GM13976 (cell line): Measurements from ENCODE around the gene CEP192.

Source experiments
- DNase-seq: peaks from one replicate; pipeline ENCODE4 v3.0.0; 2012; ENCODE audit warnings: low spot score
- in situ Hi-C: fragments of 300-500 bp; cut with MboI; formaldehyde crosslinking; loops from one replicate; pipeline ENCODE4 v1.12.0; 2022; ENCODE audit warnings: low sequenced_read_pairs, mixed read lengths, inconsistent platforms; ENCODE audit not compliant: unreplicated experiment
- TF ChIP-seq, protein P1 (sequence below): IDR thresholded peaks from 2 replicates; pipeline ENCODE4 v1.5.1; 2012; ENCODE audit warnings: borderline replicate concordance, mild to moderate bottlenecking; ENCODE audit not compliant: insufficient read depth; ENCODE audit errors: extremely low read depth, missing control alignments, control extremely low read depth

CEP192 gene

DNA sequence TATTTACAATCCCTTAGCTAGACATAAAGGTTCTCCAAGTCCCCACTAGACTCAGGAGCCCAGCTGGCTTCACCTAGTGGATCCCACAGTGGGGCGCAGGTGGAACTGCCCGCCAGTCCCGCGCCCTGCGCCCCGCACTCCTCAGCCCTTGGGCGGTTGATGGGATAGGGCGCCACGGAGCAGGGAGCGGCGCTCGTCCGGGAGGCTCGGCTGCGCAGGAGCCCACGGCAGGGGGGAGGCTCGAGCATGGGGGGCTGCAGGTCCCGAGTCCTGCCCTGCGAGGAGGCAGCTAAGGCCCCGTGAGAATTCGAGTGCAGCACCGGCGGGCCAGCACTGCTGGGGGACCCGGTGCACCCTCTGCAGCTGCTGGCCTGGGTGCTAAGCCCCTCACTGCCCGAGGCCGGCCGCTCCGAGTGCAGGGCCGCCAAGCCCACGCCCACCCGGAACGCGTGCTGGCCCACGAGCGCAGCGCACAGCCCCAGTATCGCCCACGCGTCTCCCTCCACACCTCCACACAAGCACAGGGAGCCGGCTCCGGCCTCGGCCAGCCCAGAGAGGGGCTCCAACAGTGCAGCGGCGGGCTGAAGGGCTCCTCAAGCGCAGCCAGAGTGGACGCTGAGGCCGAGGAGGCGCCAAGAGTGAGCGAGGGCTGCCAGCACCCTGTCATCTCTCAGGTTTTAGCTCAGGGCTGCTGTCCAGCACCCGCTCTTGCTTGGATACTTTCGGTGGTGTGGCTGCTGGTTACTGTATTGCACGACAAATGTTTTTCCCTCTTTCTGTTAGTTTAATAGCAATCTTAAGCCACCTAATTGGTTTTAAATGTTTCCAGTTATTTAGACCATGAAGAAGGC is 143.6 kb downstream of the CEP192 start:
- TF ChIP-seq, protein P1, sequence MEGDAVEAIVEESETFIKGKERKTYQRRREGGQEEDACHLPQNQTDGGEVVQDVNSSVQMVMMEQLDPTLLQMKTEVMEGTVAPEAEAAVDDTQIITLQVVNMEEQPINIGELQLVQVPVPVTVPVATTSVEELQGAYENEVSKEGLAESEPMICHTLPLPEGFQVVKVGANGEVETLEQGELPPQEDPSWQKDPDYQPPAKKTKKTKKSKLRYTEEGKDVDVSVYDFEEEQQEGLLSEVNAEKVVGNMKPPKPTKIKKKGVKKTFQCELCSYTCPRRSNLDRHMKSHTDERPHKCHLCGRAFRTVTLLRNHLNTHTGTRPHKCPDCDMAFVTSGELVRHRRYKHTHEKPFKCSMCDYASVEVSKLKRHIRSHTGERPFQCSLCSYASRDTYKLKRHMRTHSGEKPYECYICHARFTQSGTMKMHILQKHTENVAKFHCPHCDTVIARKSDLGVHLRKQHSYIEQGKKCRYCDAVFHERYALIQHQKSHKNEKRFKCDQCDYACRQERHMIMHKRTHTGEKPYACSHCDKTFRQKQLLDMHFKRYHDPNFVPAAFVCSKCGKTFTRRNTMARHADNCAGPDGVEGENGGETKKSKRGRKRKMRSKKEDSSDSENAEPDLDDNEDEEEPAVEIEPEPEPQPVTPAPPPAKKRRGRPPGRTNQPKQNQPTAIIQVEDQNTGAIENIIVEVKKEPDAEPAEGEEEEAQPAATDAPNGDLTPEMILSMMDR, result no peak
- no peak for DNase-seq
- in situ Hi-C loops, result no loop called here

DNA sequence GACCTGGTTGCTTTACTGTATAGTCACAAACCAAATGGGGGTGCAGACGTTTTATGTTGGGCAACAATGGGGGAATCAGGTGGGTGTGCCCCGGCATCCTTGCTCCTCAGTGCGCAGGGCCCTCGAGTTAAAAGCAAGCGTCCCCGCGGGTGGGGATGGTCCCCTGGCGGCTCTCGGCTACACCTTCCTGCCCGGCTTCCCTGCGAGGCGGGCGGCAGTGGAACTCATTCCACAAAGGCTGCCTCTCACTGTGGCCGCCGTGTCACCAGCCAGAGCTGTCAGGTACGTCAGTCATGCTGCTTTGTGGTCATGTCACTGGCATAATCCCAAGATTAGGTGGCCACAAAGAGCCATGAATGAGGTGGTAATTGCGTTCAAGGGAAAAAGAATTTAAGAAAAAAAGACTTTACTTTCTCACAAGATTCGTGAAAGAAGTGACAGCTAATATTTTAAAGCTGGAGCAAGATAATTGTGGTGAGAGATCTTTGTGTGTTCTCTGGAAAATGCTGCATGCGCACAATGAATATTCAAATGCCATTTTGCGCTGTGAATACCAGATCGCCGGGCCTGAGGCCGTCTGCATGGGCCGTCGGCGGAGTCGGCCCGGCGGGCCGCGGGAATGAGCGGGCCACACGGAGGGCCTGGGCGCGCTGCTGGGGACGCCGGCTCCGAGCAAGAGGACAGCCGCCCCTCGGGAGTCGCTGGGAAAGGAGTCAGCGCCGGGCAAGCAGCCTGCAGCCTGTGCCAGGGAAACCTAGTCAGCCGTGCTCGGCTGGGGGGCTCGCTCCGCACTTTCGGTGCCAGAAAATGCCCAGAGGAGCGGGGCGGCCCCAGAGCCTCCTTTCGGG is 145.1 kb downstream of the CEP192 start:
- peak; percentile 58 for DNase-seq
- TF ChIP-seq, protein P1, result no peak
- in situ Hi-C loops, result no loop called here

DNA sequence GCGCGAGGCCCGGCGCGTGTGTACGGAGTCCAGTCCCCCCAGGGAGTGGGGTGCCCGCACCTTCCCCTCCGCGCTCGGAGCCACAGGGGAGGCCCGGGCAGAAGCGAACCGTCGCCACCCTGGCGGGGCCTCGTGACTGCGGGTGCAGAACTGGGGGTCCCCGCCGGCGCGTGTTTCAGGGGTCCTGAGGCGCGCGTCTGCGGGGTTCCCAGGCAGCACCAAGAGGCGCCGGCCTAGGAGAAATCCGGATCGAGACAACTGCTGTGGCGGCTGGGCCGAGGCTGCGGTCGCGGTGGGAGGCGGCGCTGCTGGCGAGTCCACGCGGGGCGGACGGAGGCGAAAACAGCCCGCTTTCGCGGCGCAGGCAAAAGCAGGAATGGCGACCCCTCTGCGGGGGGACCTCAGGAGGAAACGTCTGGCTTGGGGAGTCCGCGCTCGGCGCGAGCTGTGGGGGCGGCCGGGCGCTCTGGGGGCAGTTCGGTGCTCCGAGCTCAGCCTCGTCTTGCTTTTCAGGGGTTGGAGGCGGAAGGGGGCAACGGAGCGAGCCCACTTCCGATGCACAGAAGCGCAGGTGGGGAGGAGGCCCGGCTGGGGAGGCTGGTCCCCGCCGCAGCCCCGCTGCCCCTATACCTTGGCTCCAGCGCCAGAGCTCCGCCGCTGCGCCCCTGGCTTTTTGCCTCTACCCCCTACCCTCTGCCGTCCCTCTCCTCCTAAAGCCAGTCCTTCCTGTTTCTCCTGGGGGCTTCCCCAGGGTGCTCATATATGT is 145.9 kb downstream of the CEP192 start:
- DNase-seq, result peak; percentile 74
- TF ChIP-seq, protein P1, result no peak
- in situ Hi-C loops, result no loop called here

DNA sequence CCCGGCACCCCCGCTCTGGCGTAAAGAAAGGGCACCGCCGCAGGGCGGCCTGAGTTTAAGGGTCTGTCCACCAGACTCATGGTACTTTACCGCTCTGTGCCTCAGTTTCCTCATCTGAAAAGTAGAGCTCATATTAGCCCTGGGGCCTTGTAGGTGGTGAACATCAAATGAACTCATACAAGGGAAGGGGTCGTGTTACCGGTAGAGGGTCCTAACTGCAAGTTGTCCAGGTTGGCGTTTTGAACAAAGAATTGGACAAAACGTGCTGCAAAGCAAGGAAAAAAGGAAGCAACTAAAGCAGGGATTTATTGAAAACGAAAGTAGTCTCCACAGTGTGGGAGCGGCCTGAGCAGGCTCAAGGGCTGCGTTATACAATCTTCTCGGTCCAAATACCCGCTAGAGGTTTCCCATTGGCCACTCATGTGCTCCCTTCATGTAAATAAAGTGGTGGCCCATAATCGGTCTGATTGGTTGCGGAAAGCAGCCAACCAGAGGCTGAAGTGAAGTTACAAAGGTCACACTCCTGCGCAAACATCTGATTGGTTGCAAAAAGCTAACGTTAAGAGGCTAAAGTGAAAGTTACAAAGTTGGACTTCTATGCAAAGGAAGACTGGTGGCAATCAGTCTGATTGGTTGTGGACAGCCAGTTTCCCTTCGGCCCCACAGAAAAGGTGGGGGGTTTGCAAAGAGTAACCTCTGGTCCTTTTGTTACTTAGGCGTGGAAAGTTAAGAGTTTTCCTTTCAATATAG is 146.7 kb downstream of the CEP192 start:
- DNase-seq, result peak; percentile 85
- TF ChIP-seq, protein P1, result no peak
- in situ Hi-C loops, result no loop called here

DNA sequence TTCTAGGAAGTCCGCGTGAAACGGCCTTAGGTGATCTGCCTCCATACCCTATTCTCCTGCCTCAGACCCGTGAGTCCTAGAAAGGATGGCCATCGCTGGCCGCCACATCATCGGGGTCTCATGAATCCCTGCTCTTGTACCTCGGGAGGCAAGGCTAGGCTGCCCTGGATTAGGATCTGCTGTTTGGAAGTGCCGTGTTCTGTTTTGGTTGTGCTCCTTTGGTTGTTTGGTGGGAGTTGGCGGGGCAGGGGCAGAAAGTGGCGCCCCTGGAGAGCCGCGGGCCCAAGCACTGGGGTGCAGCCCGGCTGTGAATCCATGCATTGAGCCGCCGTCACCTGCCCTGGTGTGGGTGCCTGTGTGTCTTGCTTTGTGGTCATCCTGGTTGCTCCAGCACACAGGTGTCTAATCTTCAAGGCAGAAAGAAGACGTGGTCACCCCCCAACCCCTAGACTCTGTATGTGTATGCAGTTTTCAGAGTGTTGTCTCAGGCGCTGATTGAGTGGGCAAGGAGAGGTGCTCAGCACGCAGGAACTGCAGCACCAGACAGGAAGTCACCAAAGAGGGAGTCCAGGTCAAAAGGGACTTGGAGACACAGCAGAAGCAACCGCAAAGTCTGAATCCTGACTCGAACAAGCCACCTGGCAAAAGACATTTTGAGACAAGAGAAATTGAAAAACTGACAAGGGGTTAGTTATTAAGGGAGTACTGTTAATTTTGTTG is 147.4 kb downstream of the CEP192 start:
- no peak for DNase-seq
- in situ Hi-C loops, result no loop called here
- TF ChIP-seq, protein P1, result no peak
